Measurements from ENCODE around the gene OR6B2. TPM values are rescaled to one million over a fixed set of nuclear protein-coding genes. Genes with fewer than 3 reads are reported as not detected.

Gene OR6B2
- total RNA-seq (not detected), polyA plus RNA-seq (ENCODE audit: insufficient read length in 2 of 2) (not detected)
- long read RNA-seq, donor 1: 0 reads
- long read RNA-seq, donor 2, partial matches to known transcripts: 0 of 1 reads
- long read RNA-seq, donor 2, other reads (novel, unspliced or antisense): 0 of 1 reads
- long read RNA-seq, donor 3: 0 reads
- long read RNA-seq, donor 4: 0 reads

GRCh38 chr2:240030379-240031094, at the start of gene OR6B2:
Gene OR6B2, minus strand, starts transcription at chr2:240030429. Its CDS starts 0 bp downstream, at chr2:240030429.
- Histone ChIP-seq H3K27ac (ENCODE audit: low read depth, low read length) (no peak within 1 kb of the TSS), H3K27me3 (ENCODE audit: control insufficient read depth, insufficient read depth, low read length) (peaks cover 16% of the 10 kb centered on the region), H3K4me1 (ENCODE audit: control insufficient read depth, insufficient read depth, low read length) (peaks cover 6% of the 10 kb centered on the region), H3K4me3 (ENCODE audit: low read depth, low read length) (no peak within 1 kb of the TSS), H3K36me3 (ENCODE audit: control insufficient read depth, insufficient read depth, low read length) (no peaks in the 10 kb centered on the region), H3K9me3 (ENCODE audit: control insufficient read depth, insufficient read depth, low read length) (no peaks in the 10 kb centered on the region)
- WGBS (ENCODE audit: insufficient coverage): 72% methylated on average over 6 of the region's 6 CpGs
- no peak for DNase-seq (ENCODE audit: low read depth in 4 of 6, low spot score in 6 of 6)

DNA sequence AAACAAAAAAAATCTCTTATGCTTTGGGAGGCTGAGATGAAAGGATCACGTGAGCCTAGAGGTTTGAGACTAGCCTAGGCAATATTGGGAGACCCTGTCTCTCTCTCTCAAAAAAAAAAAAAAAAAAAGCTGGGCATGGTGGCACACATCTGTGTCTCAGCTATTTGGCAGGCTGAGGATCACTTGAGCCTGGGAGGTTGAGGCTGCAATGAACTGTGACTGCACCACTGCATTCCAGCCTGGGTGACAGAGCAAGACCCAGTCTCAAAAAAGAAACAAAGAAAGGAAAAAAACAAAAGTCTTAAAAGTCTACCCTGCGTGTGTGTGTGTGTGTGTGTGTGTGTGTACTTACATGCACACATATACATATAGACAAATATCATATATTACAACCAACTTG, 48.4 kb upstream of the OR6B2 start:
- H3K27me3 ChIP-seq (ENCODE audit: control insufficient read depth, insufficient read depth, low read length): no peaks in the 10 kb centered on the region
- no peak overlapping the region for H3K27ac ChIP-seq (ENCODE audit: low read depth, low read length)
- WGBS (ENCODE audit: insufficient coverage): no CpG with 5 or more reads among the region's 2 CpGs
- no peak overlapping the region for H3K4me3 ChIP-seq (ENCODE audit: low read depth, low read length)
- no peaks in the 10 kb centered on the region for H3K4me1 ChIP-seq (ENCODE audit: control insufficient read depth, insufficient read depth, low read length)
- DNase-seq (ENCODE audit: low read depth in 4 of 6, low spot score in 6 of 6): no peak
- no peaks in the 10 kb centered on the region for H3K36me3 ChIP-seq (ENCODE audit: control insufficient read depth, insufficient read depth, low read length)
- peaks cover 4% of the 10 kb centered on the region for H3K9me3 ChIP-seq (ENCODE audit: control insufficient read depth, insufficient read depth, low read length)

GRCh38 chr2:240077442-240077841, 47.2 kb upstream of the OR6B2 start:
- Histone ChIP-seq H3K36me3 (ENCODE audit: control insufficient read depth, insufficient read depth, low read length) (no peaks in the 10 kb centered on the region), H3K9me3 (ENCODE audit: control insufficient read depth, insufficient read depth, low read length) (peaks cover 4% of the 10 kb centered on the region), H3K4me3 (ENCODE audit: low read depth, low read length) (no peak overlapping the region), H3K27me3 (ENCODE audit: control insufficient read depth, insufficient read depth, low read length) (no peaks in the 10 kb centered on the region), H3K27ac (ENCODE audit: low read depth, low read length) (no peak overlapping the region), H3K4me1 (ENCODE audit: control insufficient read depth, insufficient read depth, low read length) (no peaks in the 10 kb centered on the region)
- DNase-seq (ENCODE audit: low read depth in 4 of 6, low spot score in 6 of 6): no peak

- WGBS (ENCODE audit: insufficient coverage): 67% methylated on average over 3 of the region's 5 CpGs
- peaks cover 4% of the 10 kb centered on the region for H3K9me3 ChIP-seq (ENCODE audit: control insufficient read depth, insufficient read depth, low read length)
Measured at GRCh38 chr2:240074545-240074944, 44.3 kb upstream of the OR6B2 start.

GRCh38 chr2:240070907-240071306, 40.7 kb upstream of the OR6B2 start:
- H3K4me3 ChIP-seq (ENCODE audit: low read depth, low read length): no peak overlapping the region
- no peaks in the 10 kb centered on the region for H3K36me3 ChIP-seq (ENCODE audit: control insufficient read depth, insufficient read depth, low read length)
- H3K4me1 ChIP-seq (ENCODE audit: control insufficient read depth, insufficient read depth, low read length): no peaks in the 10 kb centered on the region
- no peak overlapping the region for H3K27ac ChIP-seq (ENCODE audit: low read depth, low read length)
- no peak for DNase-seq (ENCODE audit: low read depth in 4 of 6, low spot score in 6 of 6)
- H3K27me3 ChIP-seq (ENCODE audit: control insufficient read depth, insufficient read depth, low read length): no peaks in the 10 kb centered on the region
- no peaks in the 10 kb centered on the region for H3K9me3 ChIP-seq (ENCODE audit: control insufficient read depth, insufficient read depth, low read length)
- WGBS (ENCODE audit: insufficient coverage): no CpG with 5 or more reads among the region's 3 CpGs

More at GRCh38 chr2:240074545-240074944, 44.3 kb upstream of the OR6B2 start:
- no peaks in the 10 kb centered on the region for H3K36me3 ChIP-seq (ENCODE audit: control insufficient read depth, insufficient read depth, low read length)
- H3K27me3 ChIP-seq (ENCODE audit: control insufficient read depth, insufficient read depth, low read length): no peaks in the 10 kb centered on the region
- no peak for DNase-seq (ENCODE audit: low read depth in 4 of 6, low spot score in 6 of 6)
- no peak overlapping the region for H3K27ac ChIP-seq (ENCODE audit: low read depth, low read length)
- no peak overlapping the region for H3K4me3 ChIP-seq (ENCODE audit: low read depth, low read length)
- no peaks in the 10 kb centered on the region for H3K4me1 ChIP-seq (ENCODE audit: control insufficient read depth, insufficient read depth, low read length)

- no peaks in the 10 kb centered on the region for H3K9me3 ChIP-seq (ENCODE audit: control insufficient read depth, insufficient read depth, low read length)
- H3K4me1 ChIP-seq (ENCODE audit: control insufficient read depth, insufficient read depth, low read length): no peaks in the 10 kb centered on the region
- no CpG with 5 or more reads among the region's 1 CpG for WGBS (ENCODE audit: insufficient coverage)
- no peak overlapping the region for H3K27ac ChIP-seq (ENCODE audit: low read depth, low read length)
- no peaks in the 10 kb centered on the region for H3K36me3 ChIP-seq (ENCODE audit: control insufficient read depth, insufficient read depth, low read length)
- no peak overlapping the region for H3K4me3 ChIP-seq (ENCODE audit: low read depth, low read length)
- DNase-seq (ENCODE audit: low read depth in 4 of 6, low spot score in 6 of 6): no peak
- H3K27me3 ChIP-seq (ENCODE audit: control insufficient read depth, insufficient read depth, low read length): no peaks in the 10 kb centered on the region
Measured at GRCh38 chr2:240069829-240070228, 39.6 kb upstream of the OR6B2 start.

DNA sequence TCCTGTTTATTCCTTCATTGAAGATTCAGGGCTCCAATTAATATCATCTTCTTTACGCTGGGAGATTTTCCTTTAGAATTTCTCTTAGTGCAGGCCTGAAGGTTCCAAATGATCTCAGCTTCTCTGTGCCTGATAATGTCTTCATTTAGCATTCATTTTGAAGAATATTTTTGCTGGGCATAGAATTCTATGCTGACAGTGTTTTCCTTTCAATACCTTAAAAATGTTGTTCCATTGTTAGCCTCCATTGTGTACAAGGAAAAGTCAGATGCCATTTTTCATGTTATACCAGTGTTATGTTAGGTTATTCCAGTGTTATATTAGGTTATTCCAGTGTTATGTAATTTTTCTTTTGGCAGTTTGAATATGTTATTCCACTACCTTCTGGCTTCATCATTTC, 38.0 kb upstream of the OR6B2 start:
- H3K36me3 ChIP-seq (ENCODE audit: control insufficient read depth, insufficient read depth, low read length): no peaks in the 10 kb centered on the region
- no peaks in the 10 kb centered on the region for H3K9me3 ChIP-seq (ENCODE audit: control insufficient read depth, insufficient read depth, low read length)
- no peaks in the 10 kb centered on the region for H3K27me3 ChIP-seq (ENCODE audit: control insufficient read depth, insufficient read depth, low read length)
- no CpG with 5 or more reads among the region's 1 CpG for WGBS (ENCODE audit: insufficient coverage)
- H3K4me3 ChIP-seq (ENCODE audit: low read depth, low read length): no peak overlapping the region
- DNase-seq (ENCODE audit: low read depth in 4 of 6, low spot score in 6 of 6): no peak
- no peaks in the 10 kb centered on the region for H3K4me1 ChIP-seq (ENCODE audit: control insufficient read depth, insufficient read depth, low read length)
- no peak overlapping the region for H3K27ac ChIP-seq (ENCODE audit: low read depth, low read length)

DNA sequence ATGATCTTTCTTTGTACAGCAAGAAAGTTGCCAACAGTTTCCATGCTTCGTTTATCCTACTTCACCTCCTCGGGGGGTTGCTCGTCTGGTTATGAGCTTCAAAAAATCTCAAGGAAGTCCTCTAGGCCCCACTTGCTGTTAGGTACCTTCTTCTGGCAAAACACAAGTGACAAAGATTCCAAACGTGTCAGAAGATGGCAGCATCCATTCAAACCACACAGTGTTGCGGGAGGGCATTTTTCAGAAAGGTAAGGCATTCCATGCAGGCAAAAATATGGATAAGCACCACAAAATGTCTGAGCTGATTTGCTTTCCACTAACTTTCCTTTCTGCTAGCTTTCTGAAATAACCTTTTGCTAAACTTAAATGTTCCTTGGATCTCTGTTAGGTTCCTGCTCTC, 36.3 kb upstream of the OR6B2 start:
- no peak for DNase-seq (ENCODE audit: low read depth in 4 of 6, low spot score in 6 of 6)
- WGBS (ENCODE audit: insufficient coverage): 81% methylated on average over 5 of the region's 5 CpGs
- Histone ChIP-seq H3K36me3 (ENCODE audit: control insufficient read depth, insufficient read depth, low read length) (no peaks in the 10 kb centered on the region), H3K9me3 (ENCODE audit: control insufficient read depth, insufficient read depth, low read length) (no peaks in the 10 kb centered on the region), H3K27ac (ENCODE audit: low read depth, low read length) (no peak overlapping the region), H3K4me3 (ENCODE audit: low read depth, low read length) (no peak overlapping the region), H3K27me3 (ENCODE audit: control insufficient read depth, insufficient read depth, low read length) (no peaks in the 10 kb centered on the region), H3K4me1 (ENCODE audit: control insufficient read depth, insufficient read depth, low read length) (no peaks in the 10 kb centered on the region)

DNA sequence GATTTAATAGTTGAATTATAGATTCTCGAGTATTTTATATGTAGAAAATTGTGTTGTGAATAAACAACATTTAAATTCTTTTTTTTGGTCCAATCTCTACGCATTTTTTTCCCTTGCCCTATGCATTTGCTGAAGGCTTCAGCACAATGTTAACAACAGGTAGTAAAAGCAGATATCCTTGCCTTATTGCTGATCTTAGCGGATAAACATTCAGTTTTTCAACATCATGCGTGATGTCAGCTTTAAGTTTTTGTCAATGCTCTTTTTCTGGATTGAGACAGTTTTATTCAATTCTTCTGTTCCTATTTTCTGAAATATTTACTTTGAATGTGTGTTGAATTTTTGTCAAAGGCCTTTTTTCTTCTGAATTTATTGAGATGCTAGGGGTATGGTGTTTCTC, 34.7 kb upstream of the OR6B2 start:
- no peaks in the 10 kb centered on the region for H3K9me3 ChIP-seq (ENCODE audit: control insufficient read depth, insufficient read depth, low read length)
- H3K4me1 ChIP-seq (ENCODE audit: control insufficient read depth, insufficient read depth, low read length): no peaks in the 10 kb centered on the region
- H3K4me3 ChIP-seq (ENCODE audit: low read depth, low read length): no peak overlapping the region
- no peak for DNase-seq (ENCODE audit: low read depth in 4 of 6, low spot score in 6 of 6)
- no CpG with 5 or more reads among the region's 4 CpGs for WGBS (ENCODE audit: insufficient coverage)
- H3K27ac ChIP-seq (ENCODE audit: low read depth, low read length): no peak overlapping the region
- no peaks in the 10 kb centered on the region for H3K36me3 ChIP-seq (ENCODE audit: control insufficient read depth, insufficient read depth, low read length)
- no peaks in the 10 kb centered on the region for H3K27me3 ChIP-seq (ENCODE audit: control insufficient read depth, insufficient read depth, low read length)

GRCh38 chr2:240060977-240061591, 30.9 kb upstream of the OR6B2 start:
- Histone ChIP-seq H3K36me3 (ENCODE audit: control insufficient read depth, insufficient read depth, low read length) (no peaks in the 10 kb centered on the region), H3K9me3 (ENCODE audit: control insufficient read depth, insufficient read depth, low read length) (no peaks in the 10 kb centered on the region), H3K4me3 (ENCODE audit: low read depth, low read length) (no peak overlapping the region), H3K4me1 (ENCODE audit: control insufficient read depth, insufficient read depth, low read length) (peaks cover 5% of the 10 kb centered on the region), H3K27me3 (ENCODE audit: control insufficient read depth, insufficient read depth, low read length) (no peaks in the 10 kb centered on the region), H3K27ac (ENCODE audit: low read depth, low read length) (no peak overlapping the region)
- WGBS (ENCODE audit: insufficient coverage): 9% methylated on average over 1 of the region's 4 CpGs
- peak in 5 of 6 donors; percentile 24 to 90 (median 44) for DNase-seq (ENCODE audit: low read depth in 4 of 6, low spot score in 6 of 6)

All from spinal cord (tissue), 10 donors.